GM12873 (cell line): ENCODE results near the gene ZNF236.

ENCODE experiments used
- TF ChIP-seq, protein P1 (sequence below): IDR thresholded peaks from 2 replicates; pipeline ENCODE4 v1.5.1; 2012; ENCODE audit warnings: low read depth, mild to moderate bottlenecking, moderate library complexity, low read length, control low read depth; ENCODE audit not compliant: insufficient read depth; ENCODE audit errors: missing control alignments

ZNF236 gene

GRCh38 chr18:76963936-76964335 lies 141.6 kb downstream of the ZNF236 start:
- TF ChIP-seq, protein P1, sequence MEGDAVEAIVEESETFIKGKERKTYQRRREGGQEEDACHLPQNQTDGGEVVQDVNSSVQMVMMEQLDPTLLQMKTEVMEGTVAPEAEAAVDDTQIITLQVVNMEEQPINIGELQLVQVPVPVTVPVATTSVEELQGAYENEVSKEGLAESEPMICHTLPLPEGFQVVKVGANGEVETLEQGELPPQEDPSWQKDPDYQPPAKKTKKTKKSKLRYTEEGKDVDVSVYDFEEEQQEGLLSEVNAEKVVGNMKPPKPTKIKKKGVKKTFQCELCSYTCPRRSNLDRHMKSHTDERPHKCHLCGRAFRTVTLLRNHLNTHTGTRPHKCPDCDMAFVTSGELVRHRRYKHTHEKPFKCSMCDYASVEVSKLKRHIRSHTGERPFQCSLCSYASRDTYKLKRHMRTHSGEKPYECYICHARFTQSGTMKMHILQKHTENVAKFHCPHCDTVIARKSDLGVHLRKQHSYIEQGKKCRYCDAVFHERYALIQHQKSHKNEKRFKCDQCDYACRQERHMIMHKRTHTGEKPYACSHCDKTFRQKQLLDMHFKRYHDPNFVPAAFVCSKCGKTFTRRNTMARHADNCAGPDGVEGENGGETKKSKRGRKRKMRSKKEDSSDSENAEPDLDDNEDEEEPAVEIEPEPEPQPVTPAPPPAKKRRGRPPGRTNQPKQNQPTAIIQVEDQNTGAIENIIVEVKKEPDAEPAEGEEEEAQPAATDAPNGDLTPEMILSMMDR = no peak

GRCh38 chr18:76965555-76966151 lies 143.3 kb downstream of the ZNF236 start:
- TF ChIP-seq, protein P1 = peak; percentile 7

GRCh38 chr18:76967721-76968472 lies 145.5 kb downstream of the ZNF236 start:
- TF ChIP-seq, protein P1 = no peak

GRCh38 chr18:76970770-76971559 lies 148.6 kb downstream of the ZNF236 start:
- TF ChIP-seq, protein P1 = no peak

GRCh38 chr18:76972241-76972640 lies 149.9 kb downstream of the ZNF236 start:
- TF ChIP-seq, protein P1 = no peak

GRCh38 chr18:76972846-76973519 lies 150.6 kb downstream of the ZNF236 start:
- TF ChIP-seq, protein P1 = no peak
